ENCODE data around the gene ZNF217.
"Not testable (repeated sequence)": the region's sequence is repeated elsewhere in the genome, so short reads cannot be mapped to it uniquely, and the experiment has no call there.

ZNF217 gene

DNA sequence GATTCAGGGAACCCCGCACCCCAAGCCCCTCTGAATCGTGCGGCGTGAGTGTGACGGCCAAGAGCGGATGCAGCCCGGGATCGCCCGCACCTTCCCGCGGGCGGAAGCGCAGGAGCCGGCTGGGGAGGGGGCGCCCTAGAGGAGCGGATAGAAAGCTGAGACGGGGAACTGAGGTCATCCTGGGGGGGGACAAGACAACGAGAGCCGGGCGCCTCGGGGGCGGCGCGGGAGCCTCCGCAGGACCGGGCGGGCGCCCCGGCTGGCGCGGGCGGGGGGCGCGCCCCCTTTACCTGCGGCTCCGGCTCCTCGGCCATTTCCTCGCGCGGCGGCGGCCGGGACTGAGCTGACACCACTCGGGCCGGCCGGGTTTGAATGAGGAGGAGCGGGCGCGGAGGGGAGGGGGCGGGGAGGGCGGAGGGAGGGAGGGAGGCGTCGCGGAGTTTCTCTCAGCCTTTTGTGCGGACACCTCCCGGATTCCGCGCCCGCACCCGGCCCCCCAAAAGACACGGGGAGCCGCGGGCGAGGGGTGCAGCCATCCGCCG is at the start of gene ZNF217:
TSS of gene ZNF217 (minus strand) at position 374 of the 542 bp plus-strand sequence. CDS start 11,013 bp downstream, outside the sequence.
- DNase-seq (ENCODE audit: low spot score) = not testable (repeated sequence)

DNA sequence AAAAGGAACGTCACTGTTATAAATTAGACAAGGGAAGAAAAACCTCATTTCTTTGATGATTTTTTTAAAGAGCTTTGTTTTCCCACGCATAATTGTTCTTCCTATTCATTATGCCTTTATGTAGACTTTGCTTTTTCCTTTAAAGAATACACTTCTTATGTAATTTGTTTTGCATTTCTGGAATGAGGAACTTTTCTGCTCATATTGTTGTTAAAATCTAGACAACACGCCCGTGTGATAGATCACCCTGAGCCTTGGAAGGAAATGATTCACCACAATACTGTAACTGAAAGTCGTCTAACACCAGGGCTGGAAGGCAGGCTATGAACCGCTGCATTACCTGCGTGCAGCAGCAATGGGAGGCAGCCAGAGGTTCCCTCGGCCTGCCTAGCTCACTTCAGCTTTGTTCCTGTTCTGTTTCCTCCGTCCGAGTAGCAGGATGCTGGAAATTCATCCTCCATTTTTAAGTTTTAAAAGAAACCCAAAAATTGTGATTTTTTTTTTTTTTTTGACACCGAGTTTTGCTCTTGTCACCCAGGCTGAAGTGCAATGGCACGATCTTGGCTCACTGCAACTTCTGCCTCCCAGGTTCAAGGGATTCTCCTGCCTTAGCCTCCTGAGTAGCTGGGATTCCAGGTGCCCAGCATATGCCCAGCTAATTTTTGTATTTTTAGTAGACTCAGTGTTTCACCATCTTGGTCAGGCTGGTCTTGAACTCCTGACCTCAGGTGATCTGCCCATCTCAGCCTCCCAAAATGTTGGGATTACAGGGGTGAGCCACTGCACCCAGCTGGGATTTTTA is 49.6 kb upstream of the ZNF217 start:
- DNase-seq (ENCODE audit: low spot score) = no peak

DNA sequence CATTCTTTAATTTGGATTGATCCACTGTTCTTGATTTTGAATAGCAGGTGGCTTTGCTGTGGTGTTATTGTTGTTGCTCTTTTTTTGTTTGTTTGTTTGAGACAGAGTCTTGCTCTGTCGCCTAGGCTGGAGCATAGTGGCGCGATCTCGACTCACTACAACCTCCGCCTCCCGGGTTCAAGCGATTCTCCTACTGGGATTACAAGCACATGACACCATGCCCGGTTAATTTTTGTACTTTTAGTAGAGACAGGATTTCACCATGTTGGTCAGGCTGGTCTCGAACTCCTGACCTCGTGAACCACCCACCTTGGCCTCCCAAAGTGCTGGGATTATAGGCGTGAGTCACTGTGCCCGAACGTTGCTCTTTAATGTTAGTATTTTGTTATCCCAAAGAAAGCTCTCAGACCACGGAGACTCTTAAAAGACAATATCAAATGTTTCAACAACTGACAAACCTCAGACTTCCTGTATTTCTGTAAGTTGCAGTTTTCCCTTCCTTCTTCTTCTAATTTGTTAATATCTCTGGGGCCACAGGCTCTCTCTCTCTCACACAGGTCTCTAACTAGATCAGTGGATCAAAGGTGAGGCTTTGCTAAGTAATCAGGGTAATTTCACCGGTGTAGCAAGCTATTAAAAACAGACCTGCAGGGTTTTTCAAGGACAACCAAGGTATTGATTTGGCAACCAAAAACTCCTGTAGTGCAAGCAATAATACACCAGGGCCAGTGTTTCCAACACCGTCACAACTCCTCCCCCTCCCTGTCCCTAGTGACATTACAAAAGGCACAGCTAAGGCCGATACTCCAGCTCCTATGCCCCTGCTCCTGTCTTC is 48.8 kb upstream of the ZNF217 start:
- peak; percentile 57 for DNase-seq (ENCODE audit: low spot score)

DNA sequence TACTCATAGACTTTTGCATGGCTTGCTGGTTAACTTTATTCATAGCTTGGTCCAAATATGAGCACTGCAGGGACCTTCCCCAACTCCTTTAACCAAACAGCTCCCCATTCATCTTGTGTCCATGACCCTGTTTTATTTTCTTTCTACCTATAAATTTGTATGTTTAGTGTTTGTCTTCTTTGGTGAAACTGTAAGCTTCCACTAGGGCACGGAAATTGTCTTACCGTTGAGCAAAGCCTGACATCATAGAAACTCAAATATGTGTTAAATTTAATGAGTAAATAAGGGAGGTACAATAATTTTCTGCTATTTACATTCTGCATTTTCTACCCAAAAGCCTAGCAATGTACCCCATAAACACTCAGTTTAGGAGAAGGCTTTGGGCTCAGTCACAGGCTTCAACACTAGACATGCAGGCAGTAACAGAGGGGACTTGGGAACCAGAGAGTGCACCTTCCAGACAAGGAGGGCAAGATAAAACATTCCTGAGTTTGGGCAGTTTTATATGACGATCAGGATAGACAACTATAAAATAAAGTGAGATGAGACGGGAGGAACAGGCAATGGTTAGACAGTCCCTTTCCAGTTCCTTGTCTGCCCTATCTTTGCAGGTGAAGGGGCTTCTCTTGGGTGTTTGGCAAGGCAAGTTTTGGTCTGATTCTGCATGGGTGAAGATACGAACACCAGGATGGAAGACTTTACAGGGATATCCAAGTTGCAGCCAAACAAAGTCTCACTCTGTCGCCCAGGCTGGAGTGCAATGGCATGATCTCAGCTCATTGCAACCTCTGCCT is 46.2 kb upstream of the ZNF217 start:
- no peak for DNase-seq (ENCODE audit: low spot score)

DNA sequence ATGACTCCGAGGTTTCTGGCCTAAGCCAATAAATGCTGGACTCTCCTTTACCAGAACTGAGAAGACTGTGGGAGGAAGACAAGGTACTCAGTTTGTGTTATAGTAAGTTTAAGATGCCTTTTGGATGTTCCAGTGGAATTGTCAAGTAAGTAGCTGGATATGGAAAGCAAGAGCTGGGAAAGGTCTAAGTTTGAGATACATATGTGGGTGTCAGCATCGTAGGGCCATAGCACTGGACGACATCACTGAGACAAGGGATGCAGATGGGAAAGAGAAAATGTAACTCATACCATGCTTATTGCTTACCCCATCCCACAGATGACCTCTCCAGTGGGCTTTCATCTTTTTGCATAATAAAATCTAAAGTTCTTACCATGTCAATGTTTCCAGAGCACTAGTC is 45.5 kb upstream of the ZNF217 start:
- no peak for DNase-seq (ENCODE audit: low spot score)

DNA sequence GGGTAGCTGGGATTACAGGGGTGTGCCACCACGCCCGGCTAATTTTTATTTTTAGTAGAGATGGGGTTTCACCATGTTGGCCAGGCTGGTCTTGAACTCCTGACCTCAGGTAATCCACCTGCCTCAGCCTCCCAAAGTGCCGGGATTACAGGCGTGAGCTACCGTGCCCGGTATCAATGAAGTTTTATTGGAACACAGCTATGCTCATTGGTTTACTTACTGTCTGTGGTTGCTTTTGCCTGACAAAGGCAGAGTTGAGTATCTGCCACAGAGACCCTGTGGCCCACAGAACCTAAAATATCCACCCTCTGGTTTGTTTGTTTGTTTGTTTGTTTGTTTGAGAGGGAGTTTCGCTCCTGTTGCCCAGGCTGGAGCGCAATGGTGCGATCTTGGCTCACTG is 43.7 kb upstream of the ZNF217 start:
- DNase-seq (ENCODE audit: low spot score) = not testable (repeated sequence)

DNA sequence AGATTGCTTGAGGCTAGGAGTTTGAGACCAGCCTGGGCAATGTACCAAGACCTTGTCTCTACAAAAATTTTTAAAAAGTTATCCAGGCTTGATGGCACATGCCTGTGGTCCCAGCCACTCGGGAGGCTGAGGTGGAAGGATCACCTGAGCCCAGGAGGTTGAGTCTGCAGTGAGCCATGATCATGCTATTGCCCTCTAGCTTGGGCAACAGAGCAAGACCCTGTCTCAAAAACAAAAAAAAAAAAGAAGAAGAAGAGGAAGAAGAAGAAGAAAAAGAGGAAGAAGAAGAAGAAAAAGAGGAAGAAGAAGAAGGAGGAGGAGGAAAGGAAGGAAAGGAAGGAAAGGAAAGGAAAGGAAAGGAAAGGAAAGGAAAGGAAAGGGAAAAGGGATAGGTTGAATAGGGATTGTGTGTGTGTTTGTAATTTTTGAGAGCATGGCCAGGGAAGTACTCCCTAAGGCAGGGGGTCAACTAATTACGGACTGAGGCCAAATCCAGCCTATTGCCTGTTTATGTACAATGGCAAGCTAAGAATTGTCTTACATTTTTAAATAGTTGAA is 43.0 kb upstream of the ZNF217 start:
- DNase-seq (ENCODE audit: low spot score) = no peak

DNA sequence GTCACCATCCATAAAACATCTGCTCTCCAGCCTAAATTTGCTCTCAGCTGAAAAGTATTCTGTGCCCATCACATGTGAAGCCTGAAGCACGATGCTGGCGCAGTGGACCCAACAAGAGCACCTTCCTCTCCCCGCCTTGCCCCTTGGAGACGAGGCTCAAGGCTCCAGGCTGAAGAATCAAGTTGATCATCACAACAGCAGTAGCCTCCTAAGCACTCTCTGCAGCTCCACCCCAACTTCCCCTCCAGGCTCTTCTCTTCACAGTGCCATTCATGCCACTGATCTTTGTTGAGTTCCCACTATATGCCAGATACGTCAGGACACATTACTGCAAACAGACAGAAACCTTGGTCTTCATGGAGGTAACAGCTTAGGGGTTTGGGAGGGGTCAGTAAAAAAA is 41.6 kb upstream of the ZNF217 start:
- no peak for DNase-seq (ENCODE audit: low spot score)

DNA sequence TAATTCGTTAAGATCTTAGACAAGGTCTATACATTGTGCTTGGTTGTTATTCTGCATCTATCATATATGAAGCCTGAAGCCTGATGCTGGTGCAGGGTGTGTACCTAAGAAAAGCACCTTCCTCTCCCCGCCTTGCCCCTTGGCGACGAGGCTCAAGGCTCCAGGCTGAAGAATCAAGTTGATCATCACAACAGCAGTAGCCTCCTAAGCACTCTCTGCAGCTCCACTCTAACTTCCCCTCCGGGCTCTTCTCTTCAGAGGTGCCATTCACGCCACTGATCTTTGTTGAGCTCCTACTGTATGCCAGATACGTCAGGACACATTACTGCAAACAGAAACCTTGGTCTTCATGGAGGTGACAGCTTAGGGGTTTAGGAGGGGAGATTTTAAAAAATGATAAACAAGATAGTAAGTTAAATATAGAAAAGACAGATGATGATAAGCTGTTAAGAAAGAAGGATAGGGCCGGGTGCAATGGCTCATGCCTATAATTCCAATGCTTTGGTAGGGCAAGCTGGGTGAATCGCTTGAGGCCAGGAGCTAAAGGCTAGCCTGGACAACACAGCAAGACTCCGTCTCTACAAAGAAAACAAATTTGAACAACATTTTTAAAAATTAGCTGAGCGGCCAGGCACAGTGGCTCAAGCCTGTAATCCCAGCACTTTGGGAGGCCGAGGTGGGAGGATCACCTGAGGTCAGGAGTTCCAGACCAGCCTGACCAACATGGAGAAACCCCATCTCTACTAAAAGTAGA is 38.4 kb upstream of the ZNF217 start:
- no peak for DNase-seq (ENCODE audit: low spot score)

DNA sequence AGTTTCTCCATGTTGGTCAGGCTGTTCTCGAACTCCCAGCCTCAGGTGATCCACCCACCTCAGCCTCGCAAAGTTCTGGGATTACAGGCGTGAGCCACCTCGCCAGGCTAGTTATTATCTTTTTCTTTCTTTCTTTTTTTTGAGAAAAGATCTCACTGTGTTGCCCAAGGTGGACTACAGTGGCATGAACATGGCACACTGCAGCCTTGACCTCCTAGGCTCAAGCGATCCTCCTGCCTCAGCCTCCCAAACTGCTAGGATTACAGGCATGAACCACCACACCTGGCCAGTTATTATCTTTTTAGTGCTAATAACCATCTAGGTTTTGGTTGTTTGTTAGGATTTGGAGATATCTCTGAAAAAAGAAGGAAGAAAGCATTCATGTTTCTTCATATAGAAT is 35.8 kb upstream of the ZNF217 start:
- DNase-seq (ENCODE audit: low spot score) = no peak

DNA sequence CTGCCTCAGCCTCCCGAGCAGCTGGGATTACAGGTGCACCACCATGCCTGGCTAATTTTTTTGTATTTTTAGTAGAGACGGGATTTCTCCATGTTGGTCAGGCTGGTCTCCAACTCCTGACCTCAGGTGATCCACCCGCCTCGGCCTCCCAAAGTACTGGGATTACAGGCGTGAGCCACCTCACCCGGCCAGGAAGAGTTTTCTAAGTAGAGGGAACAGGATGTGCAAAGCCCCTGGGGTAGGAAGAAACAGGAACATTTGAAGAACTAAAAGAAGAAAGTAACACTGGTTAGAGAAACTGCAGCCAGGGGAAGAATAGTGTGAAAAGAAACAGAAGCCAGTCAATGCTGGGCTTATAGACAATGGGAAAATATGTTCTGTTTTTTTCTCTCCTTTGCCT is 35.1 kb upstream of the ZNF217 start:
- not testable (repeated sequence) for DNase-seq (ENCODE audit: low spot score)

DNA sequence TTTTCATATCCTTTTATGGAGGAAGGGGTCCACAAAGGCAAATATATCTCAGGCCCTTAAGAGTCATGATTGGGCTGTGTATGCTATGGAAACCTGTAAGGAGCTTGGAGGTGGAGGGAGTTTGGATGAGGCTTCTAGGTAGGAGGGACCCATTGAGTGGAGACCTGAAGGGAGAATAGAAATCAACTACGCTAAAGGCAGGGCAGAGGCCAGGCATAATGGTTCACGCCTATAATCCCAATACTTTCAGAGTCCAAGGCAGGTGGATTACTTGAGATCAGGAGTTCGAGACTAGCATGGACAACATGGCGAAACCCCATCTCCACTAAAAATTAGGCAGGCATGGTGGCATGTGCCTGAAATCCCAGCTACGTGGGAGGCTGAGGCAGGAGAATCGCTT is 34.4 kb upstream of the ZNF217 start:
- no peak for DNase-seq (ENCODE audit: low spot score)

DNA sequence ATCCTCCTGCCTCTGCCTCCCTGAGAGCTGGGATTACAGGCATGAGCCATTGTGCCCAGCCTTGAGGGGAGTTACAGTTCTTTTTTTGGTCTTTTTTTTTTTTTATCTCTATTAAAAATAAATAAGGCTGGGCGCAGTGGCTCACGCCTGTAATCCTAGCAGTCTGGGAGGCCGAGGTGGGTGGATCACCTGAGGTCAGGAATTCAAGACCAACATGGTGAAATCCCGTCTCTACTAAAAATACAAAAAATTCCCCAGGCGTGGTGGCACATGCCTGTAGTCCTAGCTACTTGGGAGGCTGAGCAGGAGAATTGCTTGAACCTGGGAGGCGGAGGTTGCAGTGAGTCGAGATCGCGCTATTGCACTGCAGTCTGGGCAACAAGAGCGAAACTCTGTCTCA is 33.4 kb upstream of the ZNF217 start:
- DNase-seq (ENCODE audit: low spot score) = not testable (repeated sequence)

DNA sequence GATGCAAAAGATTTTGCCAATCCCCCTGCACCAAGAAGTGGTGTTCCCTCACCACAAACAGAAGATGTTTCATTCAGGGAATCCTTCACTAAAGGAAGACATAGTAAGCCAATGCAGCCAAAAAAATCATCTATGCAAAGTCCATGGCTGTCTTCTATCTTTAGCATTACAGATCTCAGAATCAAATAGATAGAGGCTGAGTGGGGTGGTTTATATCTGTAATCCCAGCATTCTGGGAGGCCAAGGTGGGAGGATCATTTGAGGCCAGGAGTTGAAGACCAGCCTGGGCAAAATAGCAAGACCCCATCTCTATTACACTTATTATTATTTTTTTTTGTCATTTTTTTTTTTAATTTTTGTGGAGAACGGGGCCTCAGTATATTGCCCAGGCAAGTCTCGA is 32.9 kb upstream of the ZNF217 start:
- DNase-seq (ENCODE audit: low spot score) = no peak

DNA sequence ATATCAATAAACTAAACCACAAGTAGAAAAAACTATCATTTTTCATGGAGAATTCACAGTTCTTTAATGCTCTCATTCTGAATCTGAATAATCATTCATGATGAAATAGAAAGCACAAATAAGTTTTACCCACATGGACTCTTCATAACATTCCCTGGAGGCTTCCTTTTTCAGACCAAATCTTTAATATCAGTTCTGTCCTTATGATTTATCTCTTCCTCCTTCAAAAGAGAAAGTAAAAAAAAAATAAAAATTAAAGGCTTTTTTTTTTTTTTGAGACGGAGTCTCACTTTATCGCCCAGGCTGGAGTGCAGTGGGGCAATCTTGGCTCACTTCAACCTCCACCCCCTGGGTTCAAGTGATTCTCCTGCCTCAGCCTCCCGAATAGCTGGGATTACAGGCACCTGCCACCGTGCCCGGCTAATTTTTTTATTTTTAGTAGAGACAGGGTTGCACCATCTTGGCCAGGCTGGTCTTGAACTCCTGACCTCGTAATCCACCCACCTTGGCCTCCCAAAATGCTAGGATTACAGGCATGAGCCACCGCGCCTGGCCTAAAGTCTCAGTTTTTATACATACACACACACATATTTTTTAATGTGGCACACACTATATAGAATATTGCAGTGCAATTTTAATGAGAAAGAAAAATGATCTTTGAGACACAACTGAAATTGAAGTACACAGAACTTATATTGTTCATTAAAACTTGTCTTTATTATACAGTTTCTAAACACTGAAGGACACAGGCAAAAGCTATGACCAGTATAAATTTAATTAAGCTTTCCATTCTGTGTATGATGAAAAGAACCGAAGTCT is 31.9 kb upstream of the ZNF217 start:
- no peak for DNase-seq (ENCODE audit: low spot score)

DNA sequence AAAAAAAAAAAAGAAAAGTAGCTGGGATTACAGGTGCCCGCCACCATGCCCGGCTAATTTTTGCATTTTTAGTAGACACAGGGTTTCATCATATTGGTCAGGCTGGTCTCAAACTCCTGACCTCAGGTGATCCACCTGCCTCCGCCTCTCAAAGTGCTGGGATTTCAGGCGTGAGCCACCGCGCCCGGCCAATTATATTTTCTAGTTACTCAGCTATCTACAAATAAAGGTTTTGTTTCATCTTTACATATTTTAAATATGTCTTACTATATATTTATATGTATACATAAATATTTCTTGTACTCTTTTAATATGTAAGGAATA is 31.2 kb upstream of the ZNF217 start:
- not testable (repeated sequence) for DNase-seq (ENCODE audit: low spot score)

DNA sequence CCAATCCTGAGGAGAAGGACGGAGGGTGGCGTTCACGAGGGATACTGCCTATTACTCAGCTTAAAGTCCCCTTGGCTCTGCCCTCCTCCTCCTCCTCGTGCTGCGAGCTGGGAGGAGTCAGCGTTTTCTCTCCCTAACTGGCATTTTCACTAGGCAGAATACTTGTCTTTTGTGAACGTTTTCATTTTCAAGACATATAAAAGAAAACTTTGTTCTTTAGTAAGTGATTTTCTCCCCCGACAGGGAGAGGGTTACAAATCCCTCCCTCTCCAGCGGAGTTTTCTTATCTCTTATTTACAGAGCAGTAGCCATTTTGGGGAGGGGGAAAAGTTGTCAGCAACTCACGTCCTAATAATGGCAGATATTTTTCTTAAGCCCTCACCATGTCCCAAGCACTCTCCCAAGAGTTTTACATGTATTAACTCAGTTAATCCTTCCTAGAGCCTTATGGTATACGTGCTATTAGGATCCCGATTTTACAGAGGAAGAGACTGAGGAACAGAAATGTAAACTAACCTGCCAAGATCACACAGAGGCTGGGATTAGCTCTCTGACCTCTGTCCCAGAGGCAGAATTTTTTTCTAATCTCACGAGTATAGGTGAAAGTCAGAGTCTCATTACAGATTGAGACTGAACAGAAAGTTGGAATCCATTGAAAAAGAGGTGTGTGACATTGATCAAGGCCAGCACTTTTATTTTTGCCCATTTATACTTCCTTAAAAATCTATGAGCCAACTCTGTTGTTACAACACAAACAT is 30.0 kb upstream of the ZNF217 start:
- DNase-seq (ENCODE audit: low spot score) = peak; percentile 71

DNA sequence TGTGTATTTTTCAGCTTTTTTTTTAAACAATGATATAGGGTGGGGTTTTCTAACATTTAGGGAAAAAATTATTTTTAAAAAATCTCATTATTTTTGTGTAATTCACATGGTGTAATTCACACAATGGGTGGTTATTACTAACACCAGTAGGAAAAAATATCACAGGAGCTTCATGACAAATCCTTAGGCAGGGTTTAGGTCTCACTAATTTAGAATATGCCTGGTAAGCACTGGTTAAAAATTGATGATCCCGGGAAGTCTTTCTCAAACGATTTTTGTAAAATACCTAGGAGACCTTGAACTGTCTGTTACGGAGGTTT is 29.5 kb upstream of the ZNF217 start:
- DNase-seq (ENCODE audit: low spot score) = no peak

DNA sequence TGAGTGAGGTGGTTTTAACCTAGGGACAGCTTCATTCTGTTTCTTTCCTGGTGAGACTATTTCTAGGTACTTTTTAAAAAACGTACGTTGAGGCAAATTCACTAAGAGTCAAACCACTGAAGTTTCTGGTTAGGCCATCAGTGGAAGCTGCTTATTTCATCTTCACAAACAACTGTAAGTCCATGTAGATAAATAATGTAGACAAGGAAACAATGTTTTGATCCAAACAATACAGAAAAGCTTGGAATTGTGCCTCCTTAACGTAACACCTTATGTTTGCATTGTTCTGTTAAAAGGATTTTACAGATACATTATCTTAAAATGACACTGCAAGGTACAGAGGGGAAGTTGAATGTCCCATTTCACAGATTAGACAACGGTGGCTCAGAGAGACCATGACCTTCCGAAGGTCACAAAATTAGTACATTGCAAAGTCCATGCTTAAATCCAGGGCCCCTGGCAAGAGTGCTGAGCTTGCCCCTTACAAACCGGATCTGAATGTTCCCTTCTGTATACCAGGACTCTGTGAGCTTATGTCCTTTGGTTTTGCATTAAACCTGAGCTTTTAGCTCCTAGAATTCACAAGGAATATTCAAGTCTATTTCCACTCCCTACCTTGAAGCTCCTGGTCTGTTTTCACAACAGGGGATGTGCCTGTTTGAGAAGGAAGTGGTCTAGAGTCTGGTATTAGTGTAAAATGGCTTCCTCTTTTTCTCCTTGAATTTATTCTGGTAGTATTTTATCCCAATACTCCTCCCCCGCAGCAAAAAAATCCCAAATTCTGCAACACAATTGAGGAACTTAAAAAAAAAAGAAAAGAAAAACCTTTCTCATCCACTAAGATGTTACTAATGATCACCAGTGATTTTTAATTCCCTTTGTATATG is 28.9 kb upstream of the ZNF217 start:
- peak; percentile 64 for DNase-seq (ENCODE audit: low spot score)

Measured in pons (tissue), 1 donor.